Mucosa of rectum (tissue), 2 donors: ENCODE data around the gene THAP3.

Experiments used
- H3K27ac ChIP-seq, 2 donors: one replicate each; pipeline ENCODE4 v1.7.0; 2013; ENCODE audit warnings: inconsistent platforms in 2 of 2, low read depth in 2 of 2, low read length in 2 of 2
- H3K27me3 ChIP-seq, 2 donors: one replicate each; pipeline ENCODE4 v1.7.0; 2013; ENCODE audit warnings: low read length in 2 of 2; ENCODE audit not compliant: control insufficient read depth in 2 of 2, insufficient read depth in 2 of 2
- H3K36me3 ChIP-seq, 2 donors: one replicate each; pipeline ENCODE4 v1.7.0; 2013; ENCODE audit warnings: low read length in 2 of 2; ENCODE audit not compliant: control insufficient read depth in 2 of 2, insufficient read depth in 2 of 2
- H3K4me1 ChIP-seq, 2 donors: one replicate each; pipeline ENCODE4 v1.7.0; 2013; ENCODE audit warnings: low read length in 2 of 2, mild to moderate bottlenecking in 1 of 2; ENCODE audit not compliant: control insufficient read depth in 2 of 2, insufficient read depth in 2 of 2
- H3K4me3 ChIP-seq, 2 donors: one replicate each; pipeline ENCODE4 v1.7.0; 2013; ENCODE audit warnings: low read length in 2 of 2
- H3K9ac ChIP-seq, 2 donors: one replicate each; pipeline ENCODE4 v1.7.0; 2013; ENCODE audit warnings: low read length in 2 of 2, low read depth in 1 of 2, mild to moderate bottlenecking in 1 of 2
- H3K9me3 ChIP-seq, 2 donors: one replicate each; pipeline ENCODE4 v1.7.0; 2013; ENCODE audit warnings: low read length in 2 of 2; ENCODE audit not compliant: control insufficient read depth in 2 of 2
- donor health status: healthy.
- donor health status: Normal muscosa, but diverticular disease.

THAP3 gene

DNA sequence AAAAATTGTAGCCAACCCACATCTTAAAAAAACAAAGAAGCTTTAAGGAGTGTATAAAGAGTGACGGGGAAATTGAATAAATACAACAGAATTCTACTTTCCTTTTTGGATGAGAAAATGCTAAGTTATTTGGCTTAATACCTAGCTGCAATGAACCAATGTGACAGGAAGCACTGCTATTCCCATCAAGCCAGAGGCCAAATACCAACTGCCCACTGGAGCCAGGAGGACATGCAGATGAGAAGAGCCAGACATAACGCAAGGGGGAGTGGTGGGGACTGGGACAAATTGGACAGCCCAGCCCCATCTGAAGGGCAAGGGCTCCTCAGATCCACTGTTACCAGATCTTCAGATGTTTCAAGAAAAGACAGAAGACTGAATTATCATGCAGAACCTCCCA, 51.3 kb downstream of the THAP3 start:
- no peak overlapping the region for H3K4me3 ChIP-seq
- no peak overlapping the region for H3K9ac ChIP-seq
- no peak overlapping the region for H3K27ac ChIP-seq
- H3K4me1 ChIP-seq, result no peaks in the 10 kb centered on the region
- no peaks in the 10 kb centered on the region for H3K9me3 ChIP-seq
- H3K27me3 ChIP-seq, result no peaks in the 10 kb centered on the region
- H3K36me3 ChIP-seq, result peaks cover 34 to 46% of the 10 kb centered on the region in 2 donors
